DND-41 (cell line): Measurements from ENCODE around the gene LRFN2.

Experiments
- ATAC-seq: fragments of 200-7000 bp; cut with Tn5 transposase; 3 replicates; pipeline ENCODE4 v1.9.1; 2021; ENCODE audit warnings: low read depth; ENCODE audit not compliant: insufficient read depth
- DNase-seq: peaks from one replicate; pipeline ENCODE4 v3.0.0-alpha.2; 2020
- H2AFZ ChIP-seq: 2 replicates; pipeline ENCODE4 v1.6.0; 2012; ENCODE audit warnings: low read depth, low read length
- H3K27ac ChIP-seq: 2 replicates; pipeline ENCODE4 v1.5.1; 2012; ENCODE audit warnings: low read length, inconsistent platforms
- H3K27me3 ChIP-seq: fragments of 200-600 bp; sonication (generic); 2 replicates; pipeline ENCODE4 v1.6.0; 2012; ENCODE audit warnings: low read length, mild to moderate bottlenecking, inconsistent platforms; ENCODE audit not compliant: insufficient read depth, poor library complexity
- H3K36me3 ChIP-seq: 2 replicates; pipeline ENCODE4 v1.5.1; 2012; ENCODE audit warnings: low read length, inconsistent platforms; ENCODE audit not compliant: insufficient read depth
- H3K4me1 ChIP-seq: 2 replicates; pipeline ENCODE4 v1.5.1; 2012; ENCODE audit warnings: mild to moderate bottlenecking, low read length; ENCODE audit not compliant: insufficient read depth
- H3K4me2 ChIP-seq: 2 replicates; pipeline ENCODE4 v1.6.0; 2012; ENCODE audit warnings: mild to moderate bottlenecking, moderate library complexity, low read length, inconsistent platforms; ENCODE audit not compliant: insufficient read depth
- H3K4me3 ChIP-seq, 2 experiments: fragments of 200-600 bp in 1 of 2; shearing (Covaris generic) in 1 of 2; 2 replicates each; pipeline ENCODE4 v1.5.1; 2012 to 2016; ENCODE audit warnings: inconsistent platforms in 2 of 2, low read length in 2 of 2, mild to moderate bottlenecking in 2 of 2, low read depth in 1 of 2, moderate library complexity in 1 of 2
- H3K79me2 ChIP-seq: 2 replicates; pipeline ENCODE4 v1.6.0; 2012; ENCODE audit warnings: low read length, inconsistent platforms; ENCODE audit not compliant: insufficient read depth
- H3K9ac ChIP-seq: 2 replicates; pipeline ENCODE4 v1.6.0; 2012; ENCODE audit warnings: low read depth, mild to moderate bottlenecking, inconsistent platforms, low read length, moderate library complexity
- H3K9me3 ChIP-seq: 2 replicates; pipeline ENCODE4 v1.5.1; 2012; ENCODE audit warnings: low read length, moderate library complexity, mild to moderate bottlenecking, inconsistent platforms; ENCODE audit not compliant: insufficient read depth, severe bottlenecking
- H4K20me1 ChIP-seq: 2 replicates; pipeline ENCODE4 v1.6.0; 2012; ENCODE audit warnings: low read length; ENCODE audit not compliant: insufficient read depth
- EZH2 ChIP-seq: IDR thresholded peaks from 3 replicates; pipeline ENCODE4 v1.6.1; 2012; ENCODE audit warnings: borderline replicate concordance, low read depth, mild to moderate bottlenecking, moderate library complexity, low read length, inconsistent platforms; ENCODE audit not compliant: severe bottlenecking
- TF ChIP-seq, protein P1 (sequence below): IDR thresholded peaks from 2 replicates; pipeline ENCODE4 v1.5.1; 2012; ENCODE audit warnings: borderline replicate concordance, low read length, moderate library complexity, mild to moderate bottlenecking; ENCODE audit not compliant: poor library complexity, severe bottlenecking; ENCODE audit errors: extremely low read depth

The LRFN2 gene

GRCh38 chr6:40614671-40615070 is 27.5 kb upstream of the LRFN2 start:
- no peak overlapping the region for H3K4me2 ChIP-seq
- no peaks in the 10 kb centered on the region for H3K79me2 ChIP-seq
- H3K9me3 ChIP-seq = no peaks in the 10 kb centered on the region
- no peak overlapping the region for H3K9ac ChIP-seq
- no peaks in the 10 kb centered on the region for H4K20me1 ChIP-seq
- H3K4me3 ChIP-seq = no peak overlapping the region
- H2AFZ ChIP-seq = no peak overlapping the region
- no peaks in the 10 kb centered on the region for H3K36me3 ChIP-seq
- DNase-seq (no peak), ATAC-seq (no peak)
- H3K27ac ChIP-seq = no peak overlapping the region
- peaks cover 13% of the 10 kb centered on the region for H3K27me3 ChIP-seq
- TF ChIP-seq, protein P1, sequence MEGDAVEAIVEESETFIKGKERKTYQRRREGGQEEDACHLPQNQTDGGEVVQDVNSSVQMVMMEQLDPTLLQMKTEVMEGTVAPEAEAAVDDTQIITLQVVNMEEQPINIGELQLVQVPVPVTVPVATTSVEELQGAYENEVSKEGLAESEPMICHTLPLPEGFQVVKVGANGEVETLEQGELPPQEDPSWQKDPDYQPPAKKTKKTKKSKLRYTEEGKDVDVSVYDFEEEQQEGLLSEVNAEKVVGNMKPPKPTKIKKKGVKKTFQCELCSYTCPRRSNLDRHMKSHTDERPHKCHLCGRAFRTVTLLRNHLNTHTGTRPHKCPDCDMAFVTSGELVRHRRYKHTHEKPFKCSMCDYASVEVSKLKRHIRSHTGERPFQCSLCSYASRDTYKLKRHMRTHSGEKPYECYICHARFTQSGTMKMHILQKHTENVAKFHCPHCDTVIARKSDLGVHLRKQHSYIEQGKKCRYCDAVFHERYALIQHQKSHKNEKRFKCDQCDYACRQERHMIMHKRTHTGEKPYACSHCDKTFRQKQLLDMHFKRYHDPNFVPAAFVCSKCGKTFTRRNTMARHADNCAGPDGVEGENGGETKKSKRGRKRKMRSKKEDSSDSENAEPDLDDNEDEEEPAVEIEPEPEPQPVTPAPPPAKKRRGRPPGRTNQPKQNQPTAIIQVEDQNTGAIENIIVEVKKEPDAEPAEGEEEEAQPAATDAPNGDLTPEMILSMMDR = no peak
- no peak for TF ChIP-seq EZH2
- no peaks in the 10 kb centered on the region for H3K4me1 ChIP-seq

DNA sequence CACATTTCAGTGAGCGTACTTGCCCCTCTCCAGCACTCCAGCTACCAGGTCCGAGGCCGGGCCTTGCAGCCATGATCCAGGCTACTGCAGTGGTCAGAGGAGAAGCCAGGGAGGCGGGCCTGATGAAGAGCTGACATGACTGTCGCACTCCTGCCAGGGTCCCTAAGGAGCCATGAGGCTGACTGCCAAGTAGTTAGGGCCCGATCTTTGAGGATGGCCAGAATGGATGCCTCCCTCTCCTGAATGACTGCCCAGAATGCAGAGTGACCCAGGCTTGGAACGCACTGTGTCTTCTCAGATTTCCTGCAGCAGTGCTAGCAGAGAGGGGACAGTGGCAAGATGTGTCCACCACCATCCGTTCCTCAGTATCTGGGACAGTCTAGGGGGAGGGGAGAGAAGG is 24.7 kb upstream of the LRFN2 start:
- H3K27ac ChIP-seq = no peak overlapping the region
- no peak for DNase-seq
- peaks cover 5% of the 10 kb centered on the region for H3K27me3 ChIP-seq
- no peak for ATAC-seq
- no peaks in the 10 kb centered on the region for H3K4me1 ChIP-seq
- no peak overlapping the region for H3K4me2 ChIP-seq
- no peak overlapping the region for H3K4me3 ChIP-seq
- H3K9me3 ChIP-seq = no peaks in the 10 kb centered on the region
- H2AFZ ChIP-seq = no peak overlapping the region
- no peaks in the 10 kb centered on the region for H4K20me1 ChIP-seq
- H3K36me3 ChIP-seq = no peaks in the 10 kb centered on the region
- H3K9ac ChIP-seq = no peak overlapping the region
- no peaks in the 10 kb centered on the region for H3K79me2 ChIP-seq
- TF ChIP-seq EZH2 = no peak
- TF ChIP-seq, protein P1 = no peak

DNA sequence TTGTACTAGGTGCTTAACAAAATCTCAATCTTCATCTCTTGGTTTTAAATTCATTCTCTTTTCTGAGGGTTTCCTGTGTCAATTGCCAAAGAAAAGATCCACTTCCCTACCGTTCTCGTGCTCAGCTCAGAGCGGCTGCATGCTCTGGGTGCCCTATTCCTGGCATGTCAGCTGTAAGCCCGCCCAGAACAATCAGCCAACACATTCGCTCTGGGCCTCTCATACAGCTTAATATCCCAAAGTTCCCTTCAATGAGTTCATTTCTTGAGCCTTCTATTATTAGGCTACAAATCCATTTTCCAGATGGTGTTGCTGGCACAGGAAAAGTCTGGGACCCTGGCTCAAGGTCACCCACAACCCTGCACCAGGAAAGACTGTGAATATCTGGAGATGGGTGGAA is 24.3 kb upstream of the LRFN2 start:
- no peaks in the 10 kb centered on the region for H3K79me2 ChIP-seq
- H3K9me3 ChIP-seq = no peaks in the 10 kb centered on the region
- peaks cover 5% of the 10 kb centered on the region for H3K27me3 ChIP-seq
- ATAC-seq (no peak), DNase-seq (no peak)
- H3K4me2 ChIP-seq = no peak overlapping the region
- no peak overlapping the region for H3K4me3 ChIP-seq
- no peaks in the 10 kb centered on the region for H3K36me3 ChIP-seq
- no peak overlapping the region for H3K9ac ChIP-seq
- TF ChIP-seq EZH2 = no peak
- TF ChIP-seq, protein P1 = no peak
- H3K27ac ChIP-seq = no peak overlapping the region
- no peaks in the 10 kb centered on the region for H3K4me1 ChIP-seq
- no peaks in the 10 kb centered on the region for H4K20me1 ChIP-seq
- no peak overlapping the region for H2AFZ ChIP-seq

GRCh38 chr6:40610229-40610628 is 23.1 kb upstream of the LRFN2 start:
- no peak for TF ChIP-seq EZH2
- TF ChIP-seq, protein P1 = no peak
- Histone ChIP-seq H3K4me3 (no peak overlapping the region), H2AFZ (no peak overlapping the region), H3K4me2 (no peak overlapping the region), H3K4me1 (no peaks in the 10 kb centered on the region), H3K27ac (no peak overlapping the region), H3K36me3 (no peaks in the 10 kb centered on the region), H3K27me3 (peaks cover 8% of the 10 kb centered on the region), H3K9me3 (no peaks in the 10 kb centered on the region), H3K79me2 (no peaks in the 10 kb centered on the region), H4K20me1 (no peaks in the 10 kb centered on the region), H3K9ac (no peak overlapping the region)
- ATAC-seq (no peak), DNase-seq (no peak)
